Measurements from ENCODE around the gene MRFAP1L1.
"Not testable (repeated sequence)": the region's sequence is repeated elsewhere in the genome, so short reads cannot be mapped to it uniquely, and the experiment has no call there.

MRFAP1L1 gene

GRCh38 chr4:6733358-6734164 is 23.9 kb upstream of the MRFAP1L1 start:
- no peak for DNase-seq

GRCh38 chr4:6732441-6733357 is 23.0 kb upstream of the MRFAP1L1 start:
- DNase-seq: no peak

GRCh38 chr4:6731780-6732179 is 22.1 kb upstream of the MRFAP1L1 start:
- DNase-seq: no peak

- no peak for DNase-seq
These were observed 21.6 kb upstream of the MRFAP1L1 start for GRCh38 chr4:6731318-6731675.

- no peak for DNase-seq
These were observed 21.1 kb upstream of the MRFAP1L1 start for GRCh38 chr4:6730603-6731317.

- no peak for DNase-seq
These were observed 18.8 kb upstream of the MRFAP1L1 start for GRCh38 chr4:6728320-6729029.

- no peak for DNase-seq
These were observed 18.2 kb upstream of the MRFAP1L1 start for GRCh38 chr4:6727943-6728250.

GRCh38 chr4:6727081-6727942 is 17.6 kb upstream of the MRFAP1L1 start:
- DNase-seq: no peak

GRCh38 chr4:6725427-6725961 is 15.8 kb upstream of the MRFAP1L1 start:
- DNase-seq: not testable (repeated sequence)

GRCh38 chr4:6724421-6725111 is 14.9 kb upstream of the MRFAP1L1 start:
- no peak for DNase-seq

- DNase-seq: no peak
These were observed 14.2 kb upstream of the MRFAP1L1 start for GRCh38 chr4:6723851-6724250.

- DNase-seq: no peak
These were observed 13.2 kb upstream of the MRFAP1L1 start for GRCh38 chr4:6722891-6723290.

- DNase-seq: no peak
These were observed 11.5 kb upstream of the MRFAP1L1 start for GRCh38 chr4:6721121-6721520.

- DNase-seq: peak; percentile 35
These were observed 10.6 kb upstream of the MRFAP1L1 start for GRCh38 chr4:6720202-6720699.

GRCh38 chr4:6719611-6720179 is 10.0 kb upstream of the MRFAP1L1 start:
- DNase-seq: no peak

- DNase-seq: no peak
These were observed 9.4 kb upstream of the MRFAP1L1 start for GRCh38 chr4:6718932-6719610.

- DNase-seq: no peak
These were observed 7.4 kb upstream of the MRFAP1L1 start for GRCh38 chr4:6716958-6717655.

- DNase-seq: peak; percentile 52
These were observed 6.6 kb upstream of the MRFAP1L1 start, which contains the start of gene BLOC1S4 for GRCh38 chr4:6716018-6716911. TSS of gene BLOC1S4 (plus strand) at chr4:6716174. CDS start at chr4:6716210, 36 bp downstream.

Data from NCI-H748 treated with DMSO at 0.1 percent for 48 hours (cell line).